ENCODE measurements around the gene PARM1.

PARM1 gene

DNA sequence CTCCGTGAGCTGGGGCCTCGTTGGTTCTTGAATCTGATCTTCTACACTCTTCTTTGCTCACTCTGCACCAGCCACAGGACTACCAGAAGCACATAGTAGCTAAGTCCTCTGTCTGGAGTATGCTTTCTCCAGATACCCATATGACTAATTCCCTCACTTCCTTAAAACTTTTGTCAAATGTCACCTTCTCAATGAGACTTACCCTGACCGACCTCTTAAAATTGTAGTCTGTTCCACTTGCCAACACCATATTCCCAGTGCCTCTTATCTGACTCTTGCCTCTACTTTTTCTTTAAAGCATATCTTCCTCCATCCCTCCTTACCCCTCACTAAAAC is 10.0 kb downstream of the PARM1 start:
- no peak for DNase-seq (ENCODE audit: low spot score)

GRCh38 chr4:74944354-74944793 is 11.5 kb downstream of the PARM1 start:
- no peak for DNase-seq (ENCODE audit: low spot score)

DNA sequence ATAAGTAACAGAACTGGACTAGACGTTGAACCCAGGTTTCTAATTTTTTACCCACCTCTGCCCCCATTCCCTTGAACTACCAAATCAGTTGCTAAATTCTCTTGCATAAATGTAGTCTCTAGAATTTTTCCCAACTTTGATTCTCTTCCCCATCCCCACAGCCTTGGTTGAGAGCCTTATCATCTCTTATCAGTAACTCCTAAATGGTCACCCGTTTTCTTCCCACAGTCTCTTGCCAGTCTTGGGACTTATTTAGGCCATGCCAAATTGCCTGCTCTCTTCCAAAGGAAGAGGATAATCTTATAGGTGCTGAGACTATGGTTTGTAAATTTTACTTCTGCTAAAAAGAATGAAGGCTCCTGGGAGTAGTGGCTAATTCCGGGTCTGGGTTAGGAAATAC is 13.3 kb downstream of the PARM1 start:
- DNase-seq (ENCODE audit: low spot score): no peak

DNA sequence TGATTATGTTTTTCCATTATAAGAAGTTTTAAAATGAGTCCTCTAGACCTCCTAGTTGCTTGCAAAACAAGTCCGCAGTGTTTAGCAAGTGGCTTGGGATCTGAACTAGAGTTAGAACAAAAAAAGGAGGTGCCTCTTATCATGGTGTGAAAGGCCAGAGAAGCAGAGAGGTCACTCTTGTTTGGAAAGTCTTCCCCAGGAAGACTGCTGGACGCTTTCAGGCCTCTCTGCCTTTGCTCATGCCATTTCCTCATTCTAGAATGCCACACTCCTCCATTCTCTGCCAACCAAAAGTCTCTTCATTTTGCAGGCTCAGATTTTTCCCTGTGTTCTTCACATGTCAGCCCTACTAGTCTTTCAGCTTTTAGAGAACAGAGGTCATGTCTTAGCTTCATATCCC is 14.9 kb downstream of the PARM1 start:
- DNase-seq (ENCODE audit: low spot score): no peak

DNA sequence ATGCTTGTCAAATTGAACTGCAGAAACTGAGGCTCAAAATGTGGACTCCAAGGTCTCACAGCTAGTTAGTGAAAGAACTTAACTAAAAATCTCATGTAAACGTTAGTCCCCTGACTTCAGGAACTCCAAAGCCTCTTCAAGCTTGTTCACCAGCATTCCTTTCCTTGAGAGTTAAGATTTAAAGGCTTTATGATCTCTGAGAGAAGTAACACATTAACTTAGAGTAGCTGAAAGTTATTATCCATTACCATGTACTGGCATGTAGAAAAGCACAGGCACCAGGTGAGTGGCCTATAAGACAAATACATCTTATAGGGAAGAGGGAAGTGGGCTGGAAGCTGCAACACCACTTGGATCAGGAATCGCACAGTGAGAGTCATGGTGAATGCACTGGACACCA is 15.3 kb downstream of the PARM1 start:
- no peak for DNase-seq (ENCODE audit: low spot score)

- no peak for DNase-seq (ENCODE audit: low spot score)
Observed at GRCh38 chr4:74950200-74950599, 17.3 kb downstream of the PARM1 start.

DNA sequence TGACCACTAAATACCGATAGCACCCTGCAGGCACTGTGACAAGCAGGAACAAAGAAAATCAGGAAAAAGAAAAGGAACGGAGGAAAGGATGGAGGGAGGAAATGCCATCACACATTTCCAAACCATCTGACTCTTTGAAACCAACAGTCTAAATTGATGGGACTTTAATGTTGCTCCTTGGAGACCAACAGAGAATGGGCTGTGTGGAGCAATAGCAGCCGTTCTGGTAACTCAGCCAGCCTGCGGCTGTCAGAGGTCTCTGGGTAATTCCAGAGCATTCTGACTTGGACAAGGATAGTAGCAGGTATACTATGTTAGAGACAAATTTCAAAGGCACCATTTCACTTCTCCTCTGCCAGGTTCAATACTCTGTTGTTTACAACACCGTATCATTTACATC is 18.0 kb downstream of the PARM1 start:
- no peak for DNase-seq (ENCODE audit: low spot score)

- DNase-seq (ENCODE audit: low spot score): no peak
Observed at GRCh38 chr4:74953647-74954046, 20.7 kb downstream of the PARM1 start.

GRCh38 chr4:74958881-74959280 is 26.0 kb downstream of the PARM1 start:
- DNase-seq (ENCODE audit: low spot score): no peak

GRCh38 chr4:74961230-74961629 is 28.3 kb downstream of the PARM1 start:
- no peak for DNase-seq (ENCODE audit: low spot score)

GRCh38 chr4:74962584-74962983 is 29.7 kb downstream of the PARM1 start:
- no peak for DNase-seq (ENCODE audit: low spot score)

- no peak for DNase-seq (ENCODE audit: low spot score)
Observed at GRCh38 chr4:74964311-74964710, 31.4 kb downstream of the PARM1 start.

- no peak for DNase-seq (ENCODE audit: low spot score)
Observed at GRCh38 chr4:74967324-74967723, 34.4 kb downstream of the PARM1 start.

GRCh38 chr4:74968456-74969164 is 35.7 kb downstream of the PARM1 start:
- no peak for DNase-seq (ENCODE audit: low spot score)

GRCh38 chr4:74969507-74970474 is 36.9 kb downstream of the PARM1 start:
- DNase-seq (ENCODE audit: low spot score): no peak

GRCh38 chr4:74970577-74970976 is 37.7 kb downstream of the PARM1 start:
- DNase-seq (ENCODE audit: low spot score): no peak

DNA sequence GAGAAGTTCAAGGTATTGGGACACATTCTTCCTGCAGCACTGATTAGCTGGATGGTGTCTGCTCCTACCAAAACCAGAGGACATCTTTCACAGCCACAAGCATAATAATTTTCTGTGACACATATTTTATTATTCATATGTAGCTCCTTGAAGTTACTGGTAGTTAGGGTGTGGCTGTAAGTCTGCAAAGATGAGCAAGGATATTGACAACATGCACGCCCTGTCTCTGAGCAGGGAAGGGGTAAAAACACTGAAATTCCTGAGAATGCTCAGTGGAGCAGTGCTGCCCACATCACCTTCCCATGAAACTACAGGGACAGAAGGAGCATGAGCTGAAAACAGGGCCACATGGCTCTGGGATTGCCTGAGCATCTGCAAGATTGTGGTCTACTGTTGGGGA is 38.9 kb downstream of the PARM1 start:
- no peak for DNase-seq (ENCODE audit: low spot score)

DNA sequence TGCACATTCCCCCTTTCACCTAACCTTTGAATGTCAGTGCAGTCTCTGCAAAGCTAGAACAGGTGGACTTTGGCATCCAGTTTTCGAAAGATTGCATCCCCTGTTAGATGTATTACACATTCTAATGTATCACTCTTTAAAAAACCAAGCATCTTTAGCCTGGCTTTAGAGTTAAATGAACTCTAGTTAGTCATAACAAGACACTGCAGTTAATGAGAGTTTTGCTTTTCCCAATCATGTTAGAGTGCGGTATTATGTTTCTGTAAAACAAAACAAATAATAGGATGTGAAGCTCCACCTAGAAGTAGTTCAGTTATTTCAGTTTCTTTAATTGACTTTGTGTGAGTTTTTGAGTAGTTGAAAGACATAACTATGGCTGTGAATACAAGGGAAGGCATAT is 42.2 kb downstream of the PARM1 start:
- DNase-seq (ENCODE audit: low spot score): no peak

GRCh38 chr4:74975848-74976824 is 43.2 kb downstream of the PARM1 start:
- no peak for DNase-seq (ENCODE audit: low spot score)

GRCh38 chr4:74982546-74983252 is 49.8 kb downstream of the PARM1 start:
- DNase-seq (ENCODE audit: low spot score): no peak

DNA sequence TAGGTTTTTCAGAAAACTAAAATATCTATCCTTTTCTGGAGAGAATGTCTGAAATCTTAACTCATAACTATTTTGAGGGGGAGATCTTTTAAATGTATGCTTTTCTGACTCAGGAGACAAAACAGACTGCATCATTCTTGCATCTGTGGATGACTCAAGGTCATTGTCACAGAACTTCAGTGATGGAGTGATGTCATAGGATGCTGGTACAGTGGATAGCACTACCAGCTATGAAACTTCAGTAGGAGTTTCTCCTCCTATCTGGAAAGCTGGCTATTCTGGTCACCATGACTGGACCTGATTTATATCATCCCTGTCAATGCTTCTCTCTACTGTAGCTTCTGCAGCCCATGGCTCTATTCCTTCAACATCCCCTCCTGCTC is 50.3 kb downstream of the PARM1 start:
- no peak for DNase-seq (ENCODE audit: low spot score)
